HEK293 (cell line): ENCODE data around the gene IRAK3.

ENCODE experiments used
- CTCF ChIA-PET: fragments of 350-600 bp; formaldehyde crosslinking; extraction: SDS; loops from one replicate; lab custom pipeline; 2021; ENCODE audit warnings: antibody characterized with exemption; lab: Yijun Ruan, JAX
- POLR2A ChIA-PET: fragments of 300-600 bp; formaldehyde crosslinking; extraction: SDS; loops from one replicate; lab custom pipeline; 2020; ENCODE audit warnings: antibody characterized with exemption, inconsistent platforms; lab: Yijun Ruan, JAX
- H3K27ac ChIP-seq: fragments of 200-500 bp; sonication (Bioruptor generic); 2 replicates; pipeline ENCODE4 v1.5.1; 2014; ENCODE audit warnings: low read depth, low read length, control low read depth, inconsistent platforms; ENCODE audit errors: extremely low read depth
- H3K36me3 ChIP-seq, 2 experiments: fragments of 200-500 bp in 1 of 2; sonication (Bioruptor generic) in 1 of 2; 1 replicate in 1 of 2; 2 replicates in 1 of 2; pipeline ENCODE4 v1.5.1; 2014 to 2017; ENCODE audit warnings: inconsistent platforms in 2 of 2, low read length in 2 of 2; ENCODE audit not compliant: control insufficient read depth in 2 of 2, insufficient read depth in 1 of 2
- H3K4me1 ChIP-seq: fragments of 200-500 bp; sonication (Bioruptor generic); 2 replicates; pipeline ENCODE4 v1.5.1; 2014; ENCODE audit warnings: mild to moderate bottlenecking, low read length, inconsistent platforms; ENCODE audit not compliant: control insufficient read depth, insufficient read depth
- H3K4me3 ChIP-seq: 2 replicates; pipeline ENCODE4 v1.5.1; 2011; ENCODE audit warnings: low read depth, mild to moderate bottlenecking, control low read depth, low read length, moderate library complexity
- H3K9me3 ChIP-seq: fragments of 200-500 bp; sonication (Bioruptor generic); 2 replicates; pipeline ENCODE4 v1.5.1; 2014; ENCODE audit warnings: low read depth, low read length, inconsistent platforms; ENCODE audit not compliant: control insufficient read depth, insufficient read depth
- KLF16 ChIP-seq: fragments of 450-650 bp; formaldehyde crosslinking; IDR thresholded peaks from 2 replicates; pipeline ENCODE4 v1.5.1; 2017; ENCODE audit warnings: missing biosample characterization, missing genetic modification characterization
- KLF7 ChIP-seq: fragments of 450-650 bp; formaldehyde crosslinking; IDR thresholded peaks from 2 replicates; pipeline ENCODE4 v1.5.1; 2016; ENCODE audit warnings: missing biosample characterization, missing genetic modification characterization, borderline replicate concordance
- KLF9 ChIP-seq: fragments of 450-650 bp; formaldehyde crosslinking; IDR thresholded peaks from 2 replicates; pipeline ENCODE4 v1.5.1; 2016; ENCODE audit warnings: missing biosample characterization, missing genetic modification characterization, low read depth
- PATZ1 ChIP-seq: fragments of 450-650 bp; formaldehyde crosslinking; IDR thresholded peaks from 2 replicates; pipeline ENCODE4 v1.5.1; 2016; ENCODE audit warnings: missing biosample characterization, missing genetic modification characterization
- SP2 ChIP-seq: fragments of 450-650 bp; formaldehyde crosslinking; IDR thresholded peaks from 2 replicates; pipeline ENCODE4 v1.5.1; 2016; ENCODE audit warnings: missing biosample characterization, missing genetic modification characterization
- ZBTB8A ChIP-seq: fragments of 450-650 bp; formaldehyde crosslinking; IDR thresholded peaks from 2 replicates; pipeline ENCODE4 v1.5.1; 2016; ENCODE audit warnings: missing biosample characterization, missing genetic modification characterization
- ZFP37 ChIP-seq: fragments of 450-650 bp; formaldehyde crosslinking; IDR thresholded peaks from 2 replicates; pipeline ENCODE4 v1.5.1; 2016; ENCODE audit warnings: missing biosample characterization, missing genetic modification characterization
- ZNF114 ChIP-seq: fragments of 450-650 bp; formaldehyde crosslinking; IDR thresholded peaks from 2 replicates; pipeline ENCODE4 v1.5.0; 2017; ENCODE audit warnings: missing biosample characterization, missing genetic modification characterization
- ZNF132 ChIP-seq: fragments of 450-650 bp; formaldehyde crosslinking; IDR thresholded peaks from 2 replicates; pipeline ENCODE4 v1.5.1; 2017; ENCODE audit warnings: missing biosample characterization, missing genetic modification characterization, borderline replicate concordance
- ZNF184 ChIP-seq: fragments of 450-650 bp; IDR thresholded peaks from 2 replicates; pipeline ENCODE4 v1.5.1; 2018; ENCODE audit warnings: missing biosample characterization, mild to moderate bottlenecking, missing genetic modification characterization
- ZNF280D ChIP-seq: fragments of 450-650 bp; formaldehyde crosslinking; IDR thresholded peaks from 2 replicates; pipeline ENCODE4 v1.5.1; 2016; ENCODE audit warnings: missing biosample characterization, missing genetic modification characterization
- ZNF335 ChIP-seq: fragments of 450-650 bp; formaldehyde crosslinking; conservative IDR thresholded peaks from 2 replicates; pipeline ENCODE4 v1.5.1; 2016; ENCODE audit warnings: missing biosample characterization, missing genetic modification characterization
- ZNF394 ChIP-seq: fragments of 450-650 bp; formaldehyde crosslinking; IDR thresholded peaks from 2 replicates; pipeline ENCODE4 v1.5.1; 2016; ENCODE audit warnings: missing biosample characterization, missing genetic modification characterization, mild to moderate bottlenecking, moderate library complexity, borderline replicate concordance
- ZNF423 ChIP-seq: fragments of 450-650 bp; formaldehyde crosslinking; IDR thresholded peaks from 2 replicates; pipeline ENCODE4 v1.5.1; 2016; ENCODE audit warnings: missing biosample characterization, missing genetic modification characterization
- ZNF433 ChIP-seq: fragments of 450-650 bp; formaldehyde crosslinking; IDR thresholded peaks from 2 replicates; pipeline ENCODE4 v1.5.1; 2016; ENCODE audit warnings: missing biosample characterization, missing genetic modification characterization, low read depth
- ZNF596 ChIP-seq: fragments of 450-650 bp; IDR thresholded peaks from 2 replicates; pipeline ENCODE4 v1.5.0; 2018; ENCODE audit warnings: missing biosample characterization, mild to moderate bottlenecking, missing genetic modification characterization, moderate library complexity
- ZNF658 ChIP-seq: fragments of 450-650 bp; formaldehyde crosslinking; IDR thresholded peaks from 2 replicates; pipeline ENCODE4; 2016; ENCODE audit warnings: missing biosample characterization, missing genetic modification characterization
- ZNF837 ChIP-seq: fragments of 450-650 bp; formaldehyde crosslinking; IDR thresholded peaks from 2 replicates; pipeline ENCODE4 v1.5.1; 2016; ENCODE audit warnings: missing biosample characterization, missing genetic modification characterization
- ZXDB ChIP-seq: fragments of 450-650 bp; formaldehyde crosslinking; IDR thresholded peaks from 2 replicates; pipeline ENCODE4 v1.5.1; 2016; ENCODE audit warnings: missing biosample characterization, missing genetic modification characterization
- TF ChIP-seq, protein P1 (sequence below): fragments of 450-650 bp; formaldehyde crosslinking; IDR thresholded peaks from 2 replicates; pipeline ENCODE4 v1.5.1; 2016; ENCODE audit warnings: missing biosample characterization, missing genetic modification characterization, borderline replicate concordance
- TF ChIP-seq, protein P2 (sequence below): fragments of 450-650 bp; formaldehyde crosslinking; IDR thresholded peaks from 2 replicates; pipeline ENCODE4 v1.5.1; 2016; ENCODE audit warnings: missing biosample characterization, missing genetic modification characterization
- TF ChIP-seq, protein P3 (sequence below): fragments of 450-650 bp; formaldehyde crosslinking; IDR thresholded peaks from 2 replicates; pipeline ENCODE4 v1.5.1; 2016; ENCODE audit warnings: missing biosample characterization, missing genetic modification characterization
- TF ChIP-seq, protein P4 (sequence below): fragments of 450-650 bp; formaldehyde crosslinking; IDR thresholded peaks from 2 replicates; pipeline ENCODE4 v1.5.1; 2016; ENCODE audit warnings: missing biosample characterization, missing genetic modification characterization
- TF ChIP-seq, protein P5 (sequence below): fragments of 450-650 bp; formaldehyde crosslinking; IDR thresholded peaks from 2 replicates; pipeline ENCODE4 v1.5.1; 2017; ENCODE audit warnings: missing biosample characterization, missing genetic modification characterization

IRAK3 gene

GRCh38 chr12:66297080-66297479 is 108.1 kb downstream of the IRAK3 start:
- Histone ChIP-seq H3K4me3 (no peak overlapping the region), H3K4me1 (no peaks in the 10 kb centered on the region), H3K27ac (no peak overlapping the region), H3K9me3 (no peaks in the 10 kb centered on the region), H3K36me3 (no peaks in the 10 kb centered on the region)
- TF ChIP-seq, protein P1, sequence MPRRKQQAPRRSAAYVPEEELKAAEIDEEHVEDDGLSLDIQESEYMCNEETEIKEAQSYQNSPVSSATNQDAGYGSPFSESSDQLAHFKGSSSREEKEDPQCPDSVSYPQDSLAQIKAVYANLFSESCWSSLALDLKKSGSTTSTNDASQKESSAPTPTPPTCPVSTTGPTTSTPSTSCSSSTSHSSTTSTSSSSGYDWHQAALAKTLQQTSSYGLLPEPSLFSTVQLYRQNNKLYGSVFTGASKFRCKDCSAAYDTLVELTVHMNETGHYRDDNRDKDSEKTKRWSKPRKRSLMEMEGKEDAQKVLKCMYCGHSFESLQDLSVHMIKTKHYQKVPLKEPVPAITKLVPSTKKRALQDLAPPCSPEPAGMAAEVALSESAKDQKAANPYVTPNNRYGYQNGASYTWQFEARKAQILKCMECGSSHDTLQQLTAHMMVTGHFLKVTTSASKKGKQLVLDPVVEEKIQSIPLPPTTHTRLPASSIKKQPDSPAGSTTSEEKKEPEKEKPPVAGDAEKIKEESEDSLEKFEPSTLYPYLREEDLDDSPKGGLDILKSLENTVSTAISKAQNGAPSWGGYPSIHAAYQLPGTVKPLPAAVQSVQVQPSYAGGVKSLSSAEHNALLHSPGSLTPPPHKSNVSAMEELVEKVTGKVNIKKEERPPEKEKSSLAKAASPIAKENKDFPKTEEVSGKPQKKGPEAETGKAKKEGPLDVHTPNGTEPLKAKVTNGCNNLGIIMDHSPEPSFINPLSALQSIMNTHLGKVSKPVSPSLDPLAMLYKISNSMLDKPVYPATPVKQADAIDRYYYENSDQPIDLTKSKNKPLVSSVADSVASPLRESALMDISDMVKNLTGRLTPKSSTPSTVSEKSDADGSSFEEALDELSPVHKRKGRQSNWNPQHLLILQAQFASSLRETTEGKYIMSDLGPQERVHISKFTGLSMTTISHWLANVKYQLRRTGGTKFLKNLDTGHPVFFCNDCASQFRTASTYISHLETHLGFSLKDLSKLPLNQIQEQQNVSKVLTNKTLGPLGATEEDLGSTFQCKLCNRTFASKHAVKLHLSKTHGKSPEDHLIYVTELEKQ: no peak
- TF ChIP-seq ZNF114 (no peak), ZNF423 (no peak), PATZ1 (tag by site-specific recombination) (no peak), ZXDB (tag by site-specific recombination) (no peak), SP2 (no peak), ZNF335 (tag by site-specific recombination) (no peak), ZBTB8A (tag by site-specific recombination) (no peak), ZNF132 (no peak), ZNF596 (no peak)
- TF ChIP-seq, protein P2, sequence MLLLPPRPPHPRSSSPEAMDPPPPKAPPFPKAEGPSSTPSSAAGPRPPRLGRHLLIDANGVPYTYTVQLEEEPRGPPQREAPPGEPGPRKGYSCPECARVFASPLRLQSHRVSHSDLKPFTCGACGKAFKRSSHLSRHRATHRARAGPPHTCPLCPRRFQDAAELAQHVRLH (tag by site-specific recombination): no peak
- TF ChIP-seq, protein P3, sequence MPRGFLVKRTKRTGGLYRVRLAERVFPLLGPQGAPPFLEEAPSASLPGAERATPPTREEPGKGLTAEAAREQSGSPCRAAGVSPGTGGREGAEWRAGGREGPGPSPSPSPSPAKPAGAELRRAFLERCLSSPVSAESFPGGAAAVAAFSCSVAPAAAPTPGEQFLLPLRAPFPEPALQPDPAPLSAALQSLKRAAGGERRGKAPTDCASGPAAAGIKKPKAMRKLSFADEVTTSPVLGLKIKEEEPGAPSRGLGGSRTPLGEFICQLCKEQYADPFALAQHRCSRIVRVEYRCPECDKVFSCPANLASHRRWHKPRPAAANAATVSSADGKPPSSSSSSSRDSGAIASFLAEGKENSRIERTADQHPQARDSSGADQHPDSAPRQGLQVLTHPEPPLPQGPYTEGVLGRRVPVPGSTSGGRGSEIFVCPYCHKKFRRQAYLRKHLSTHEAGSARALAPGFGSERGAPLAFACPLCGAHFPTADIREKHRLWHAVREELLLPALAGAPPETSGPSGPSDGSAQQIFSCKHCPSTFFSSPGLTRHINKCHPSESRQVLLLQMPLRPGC: no peak
- POLR2A ChIA-PET: no interaction called here
- CTCF ChIA-PET: interaction anchor here (0.9 kb wide), 1 partner anchor 25 kb away, joined by 3 read pairs; no protein-coding TSS in a partner anchor

GRCh38 chr12:66297923-66298322 is 108.9 kb downstream of the IRAK3 start:
- Histone ChIP-seq H3K36me3 (no peaks in the 10 kb centered on the region), H3K27ac (no peak overlapping the region), H3K4me1 (no peaks in the 10 kb centered on the region), H3K9me3 (no peaks in the 10 kb centered on the region), H3K4me3 (no peak overlapping the region)
- CTCF ChIA-PET: no interaction called here
- POLR2A ChIA-PET: no interaction called here
- TF ChIP-seq, protein P4, sequence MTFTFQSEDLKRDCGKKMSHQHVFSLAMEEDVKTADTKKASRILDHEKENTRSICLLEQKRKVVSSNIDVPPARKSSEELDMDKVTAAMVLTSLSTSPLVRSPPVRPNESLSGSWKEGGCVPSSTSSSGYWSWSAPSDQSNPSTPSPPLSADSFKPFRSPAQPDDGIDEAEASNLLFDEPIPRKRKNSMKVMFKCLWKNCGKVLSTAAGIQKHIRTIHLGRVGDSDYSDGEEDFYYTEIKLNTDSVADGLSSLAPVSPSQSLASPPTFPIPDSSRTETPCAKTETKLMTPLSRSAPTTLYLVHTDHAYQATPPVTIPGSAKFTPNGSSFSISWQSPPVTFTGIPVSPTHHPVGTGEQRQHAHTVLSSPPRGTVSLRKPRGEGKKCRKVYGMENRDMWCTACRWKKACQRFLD: no peak
- TF ChIP-seq ZNF280D (tag by site-specific recombination) (no peak), ZFP37 (tag by site-specific recombination) (no peak), ZNF658 (tag by site-specific recombination) (no peak), ZNF837 (no peak), ZNF184 (tag by site-specific recombination) (no peak), ZNF433 (tag by site-specific recombination) (no peak), KLF9 (no peak), KLF7 (tag by site-specific recombination) (no peak), KLF16 (tag by site-specific recombination) (no peak), ZNF394 (no peak)
- TF ChIP-seq, protein P5, sequence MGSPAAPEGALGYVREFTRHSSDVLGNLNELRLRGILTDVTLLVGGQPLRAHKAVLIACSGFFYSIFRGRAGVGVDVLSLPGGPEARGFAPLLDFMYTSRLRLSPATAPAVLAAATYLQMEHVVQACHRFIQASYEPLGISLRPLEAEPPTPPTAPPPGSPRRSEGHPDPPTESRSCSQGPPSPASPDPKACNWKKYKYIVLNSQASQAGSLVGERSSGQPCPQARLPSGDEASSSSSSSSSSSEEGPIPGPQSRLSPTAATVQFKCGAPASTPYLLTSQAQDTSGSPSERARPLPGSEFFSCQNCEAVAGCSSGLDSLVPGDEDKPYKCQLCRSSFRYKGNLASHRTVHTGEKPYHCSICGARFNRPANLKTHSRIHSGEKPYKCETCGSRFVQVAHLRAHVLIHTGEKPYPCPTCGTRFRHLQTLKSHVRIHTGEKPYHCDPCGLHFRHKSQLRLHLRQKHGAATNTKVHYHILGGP: no peak
